ENCODE measurements around the gene BICRA. TPM values are rescaled to one million over a fixed set of nuclear protein-coding genes. Genes with fewer than 3 reads are reported as not detected.
A peak's percentile ranks its signal among the peaks of the same experiment; 100 is the strongest.

The BICRA gene
- total and polyA plus RNA-seq, 9 of the 15 experiments (the other 6 are each of a cell fraction or from before 2014, with no cell fraction given) = 0.01 to 8.8 (median 1.2) TPM

GRCh38 chr19:47713046-47714021 lies 104.4 kb downstream of the BICRA start, which contains the start of gene EHD2 (continued):
- TF ChIP-seq ZZZ3 (IDR thresholded peaks at IDR 0.05) (no peak), SMARCA5 (IDR thresholded peaks at IDR 0.05) (peak; percentile 34; the same call in 1 of the 2 replicates), ZNF511 (CRISPR knock-in tag; IDR thresholded peaks at IDR 0.05) (peak; percentile 35; the same call in 1 of the 2 replicates), BRD9 (IDR thresholded peaks at IDR 0.05; ENCODE audit: low read depth, partially characterized antibody) (no peak), NR3C1 (CRISPR knock-in tag; IDR thresholded peaks at IDR 0.05) (no peak), MEF2A (IDR thresholded peaks at IDR 0.05; ENCODE audit: control insufficient read depth, low read depth, low read length) (no peak), KLF13 (tag; IDR thresholded peaks at IDR 0.05; ENCODE audit: borderline replicate concordance, low read depth) (0 out of 2 replicates have a peak, but pooled peaks have one; percentile 43), SUPT5H (IDR thresholded peaks at IDR 0.05) (peak; percentile 65; the same call in 1 of the 2 replicates), SMAD3 (CRISPR knock-in tag; conservative IDR thresholded peaks at IDR 0.05) (no peak), E2F1 (CRISPR knock-in tag; IDR thresholded peaks at IDR 0.05) (no peak), E2F4 (CRISPR knock-in tag; IDR thresholded peaks at IDR 0.05; ENCODE audit: low read depth) (no peak), MNT (conservative IDR thresholded peaks at IDR 0.05) (peak in 1 of 2 experiments; percentile 74; a peak in 2 of 4 replicates), CCAR2 (IDR thresholded peaks at IDR 0.05; ENCODE audit: low read depth, low read length) (no peak), ATF4 (CRISPR knock-in tag; IDR thresholded peaks at IDR 0.05) (no peak), GTF2B (IDR thresholded peaks at IDR 0.05; ENCODE audit: extremely low read depth, insufficient read length) (no peak), ZNF584 (CRISPR knock-in tag; IDR thresholded peaks at IDR 0.05; ENCODE audit: low read depth) (no peak), PTRF (tag; IDR thresholded peaks at IDR 0.05) (no peak), MYC (IDR thresholded peaks at IDR 0.05; ENCODE audit: low read depth, low read length) (peak; percentile 13; the same call in 1 of the 2 replicates), MYC (CRISPR knock-in tag; IDR thresholded peaks at IDR 0.05; ENCODE audit: borderline replicate concordance, low read depth) (no peak)

All from K562 (cell line).